Activated T-helper 1 cell treated with Interleukin-2 at 50 U/mL for 16 hours (primary cell): ENCODE data around the gene HOXD9.

ENCODE experiments used
- DNase-seq: peaks from one replicate; pipeline ENCODE4 v3.0.0-alpha.2; 2020; ENCODE audit warnings: low read depth

The HOXD9 gene

DNA sequence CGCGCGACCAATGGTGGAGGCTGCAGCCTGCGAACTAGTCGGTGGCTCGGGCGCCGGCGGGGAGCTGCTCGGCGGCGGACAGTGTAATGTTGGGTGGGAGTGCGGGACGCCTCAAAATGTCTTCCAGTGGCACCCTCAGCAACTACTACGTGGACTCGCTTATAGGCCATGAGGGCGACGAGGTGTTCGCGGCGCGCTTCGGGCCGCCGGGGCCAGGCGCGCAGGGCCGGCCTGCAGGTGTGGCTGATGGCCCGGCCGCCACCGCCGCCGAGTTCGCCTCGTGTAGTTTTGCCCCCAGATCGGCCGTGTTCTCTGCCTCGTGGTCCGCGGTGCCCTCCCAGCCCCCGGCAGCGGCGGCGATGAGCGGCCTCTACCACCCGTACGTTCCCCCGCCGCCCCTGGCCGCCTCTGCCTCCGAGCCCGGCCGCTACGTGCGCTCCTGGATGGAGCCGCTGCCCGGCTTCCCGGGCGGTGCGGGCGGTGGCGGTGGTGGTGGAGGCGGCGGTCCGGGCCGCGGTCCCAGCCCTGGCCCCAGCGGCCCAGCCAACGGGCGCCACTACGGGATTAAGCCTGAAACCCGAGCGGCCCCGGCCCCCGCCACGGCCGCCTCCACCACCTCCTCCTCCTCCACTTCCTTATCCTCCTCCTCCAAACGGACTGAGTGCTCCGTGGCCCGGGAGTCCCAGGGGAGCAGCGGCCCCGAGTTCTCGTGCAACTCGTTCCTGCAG, at the start of gene HOXD9:
Gene HOXD9, plus strand, starts transcription at position 37 of the 728 bp plus-strand sequence. Its CDS starts 50 bp downstream, at position 87.
- DNase-seq: no peak

DNA sequence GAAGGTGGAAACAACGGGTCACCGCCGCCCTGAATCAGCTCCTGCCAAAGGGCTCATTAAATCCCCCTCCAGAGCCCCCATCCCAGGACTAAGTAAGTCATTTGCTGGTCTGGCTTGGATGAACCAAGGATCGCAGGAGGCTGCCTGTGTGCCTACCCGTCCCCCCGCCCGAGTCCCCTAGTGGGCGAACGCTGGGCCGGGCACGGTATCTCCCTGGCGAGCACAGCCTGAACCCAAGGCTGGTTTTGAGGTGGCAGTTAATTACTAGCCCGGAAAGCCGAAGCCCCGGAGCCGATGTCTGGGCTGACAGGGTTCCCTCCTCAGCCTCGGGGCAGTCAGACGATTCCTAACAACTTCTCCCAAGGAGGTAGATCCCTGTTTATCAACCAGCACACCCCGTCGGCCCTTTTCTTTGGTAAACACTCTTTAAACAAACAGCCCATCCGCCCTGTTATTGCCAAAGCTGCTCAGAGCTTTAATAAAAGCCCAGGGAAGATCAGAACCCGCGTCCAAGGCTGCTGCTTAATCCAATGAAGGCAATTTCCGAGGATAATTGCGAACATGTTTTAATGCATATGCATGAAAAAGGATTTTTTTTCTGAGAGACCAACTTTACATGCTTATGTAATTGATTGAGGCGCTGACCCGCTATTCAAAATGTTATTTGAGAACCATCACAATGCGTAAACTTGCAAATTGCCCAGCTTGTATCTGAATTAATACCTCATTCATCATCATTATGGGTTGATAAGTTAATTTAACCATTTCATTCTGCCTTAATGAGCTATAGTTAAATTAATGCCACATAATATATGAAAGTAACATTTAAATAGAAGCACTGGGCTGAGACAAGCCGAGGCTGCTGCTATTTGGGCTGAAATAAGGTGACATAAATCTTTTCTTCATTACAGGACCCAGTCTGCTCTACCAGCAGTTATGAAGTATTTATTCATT, 49.3 kb upstream of the HOXD9 start:
- DNase-seq: no peak

DNA sequence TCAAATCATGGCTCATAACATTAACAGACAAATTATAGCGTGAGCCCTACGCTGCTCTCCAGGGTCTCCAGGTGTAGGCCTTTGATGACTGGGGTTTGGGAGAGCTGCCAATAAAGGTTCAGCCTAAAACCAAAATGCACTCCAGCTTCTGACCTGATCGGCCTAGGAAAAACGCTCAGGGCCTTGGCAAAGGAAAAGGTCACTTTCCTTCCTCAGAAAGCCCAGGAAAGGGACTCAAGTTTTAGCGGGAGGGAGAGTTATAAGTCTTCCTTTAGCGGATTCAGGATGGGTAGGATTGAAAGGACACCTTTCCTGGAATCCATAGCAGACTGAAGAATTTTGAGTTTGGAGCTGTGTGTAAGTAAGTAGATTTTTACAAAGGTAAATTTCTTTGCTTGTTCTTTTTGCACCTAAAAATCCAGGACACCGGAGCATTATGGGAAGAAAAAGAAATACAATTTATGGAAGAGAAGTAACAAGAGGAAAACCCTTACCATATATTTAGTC, 47.5 kb upstream of the HOXD9 start:
- DNase-seq: no peak

DNA sequence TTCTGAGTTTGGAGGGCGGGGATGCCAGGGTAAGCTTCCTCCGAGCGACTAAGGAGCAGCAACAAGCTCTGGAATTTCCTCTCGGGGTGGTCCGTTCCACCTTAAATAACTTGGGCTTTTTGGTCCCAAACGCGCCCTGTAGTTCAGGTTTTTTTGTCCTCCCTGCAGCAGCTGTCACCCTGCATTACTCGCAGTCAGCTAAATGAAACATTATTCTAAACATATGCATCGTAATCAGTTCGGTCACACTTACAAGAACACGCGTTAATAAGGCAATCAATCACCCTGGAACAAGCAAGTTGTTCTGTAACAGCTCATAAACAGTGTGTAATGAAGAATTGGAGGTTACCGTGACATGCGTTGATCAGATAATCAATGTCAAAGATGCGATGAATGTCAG, 47.0 kb upstream of the HOXD9 start:
- no peak for DNase-seq

DNA sequence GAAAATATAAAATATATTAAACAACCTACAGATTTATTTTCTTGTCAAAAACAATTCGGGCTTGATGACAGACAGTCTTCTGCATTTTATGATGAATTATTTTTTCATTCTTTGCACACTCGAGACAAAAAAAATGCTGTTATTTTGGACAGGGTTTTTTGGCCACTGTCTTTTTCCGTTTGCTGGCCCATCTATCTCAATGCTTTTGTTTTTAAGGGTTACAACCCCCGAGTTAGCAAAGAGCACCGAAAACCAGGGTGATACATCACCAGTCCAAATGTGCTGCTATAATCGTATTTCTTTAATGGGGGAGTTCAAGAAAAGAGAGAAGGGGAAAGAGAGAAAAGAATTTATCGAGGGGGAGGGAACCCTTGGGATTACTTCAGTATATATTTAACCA, 46.5 kb upstream of the HOXD9 start:
- no peak for DNase-seq

DNA sequence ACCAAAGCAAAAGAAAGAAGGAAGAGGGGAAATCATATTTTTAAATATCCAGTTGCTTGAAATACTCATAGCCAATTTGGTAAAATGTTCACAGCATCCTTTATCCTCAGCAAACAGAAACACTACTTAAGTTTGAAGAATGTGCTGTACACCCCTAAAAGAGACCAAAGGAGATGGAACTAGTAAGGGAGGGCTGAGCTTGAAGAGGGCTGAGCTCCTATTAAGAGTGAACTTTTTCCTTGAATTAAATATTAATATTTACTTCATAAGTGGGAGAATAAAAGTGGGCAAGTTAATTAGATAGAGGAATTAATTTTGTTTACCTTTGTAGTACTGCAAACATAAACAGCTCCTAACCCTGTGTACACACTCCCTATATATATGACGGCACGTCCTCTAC, 45.7 kb upstream of the HOXD9 start:
- no peak for DNase-seq

DNA sequence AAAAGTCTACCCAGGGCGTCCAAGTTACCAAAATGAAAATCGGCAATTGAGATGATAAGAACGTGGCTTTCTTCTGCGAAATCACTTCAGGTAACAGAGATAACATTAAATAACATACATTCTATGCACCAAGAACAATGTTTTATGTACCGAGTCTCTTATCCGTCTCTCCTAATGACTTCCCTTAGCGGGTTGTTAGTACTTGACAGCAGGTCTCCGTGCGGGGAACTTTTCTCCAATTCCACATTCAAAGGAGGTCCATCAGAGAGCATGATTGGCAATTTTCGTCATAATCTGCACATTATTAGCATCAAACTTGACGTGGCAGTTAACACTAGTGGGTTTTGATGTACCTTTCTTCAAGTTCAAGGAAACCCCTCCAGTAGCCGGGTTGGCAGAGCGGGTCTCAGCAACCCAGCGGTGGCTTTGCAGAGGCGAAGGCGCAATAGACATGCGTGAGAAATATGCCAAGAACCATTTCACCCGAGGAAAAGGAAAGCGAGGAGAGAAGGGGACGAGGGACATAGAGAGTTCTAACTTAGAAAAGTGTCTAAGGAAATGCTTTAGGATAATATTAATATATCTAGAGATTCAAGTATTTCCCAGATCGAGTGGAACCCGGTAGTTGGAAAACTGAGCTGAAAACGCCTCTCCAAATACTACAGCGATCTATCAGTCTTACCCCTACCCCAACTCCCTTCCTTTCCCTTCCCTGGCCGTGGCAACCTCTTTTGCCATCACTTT, 43.8 kb upstream of the HOXD9 start:
- no peak for DNase-seq

DNA sequence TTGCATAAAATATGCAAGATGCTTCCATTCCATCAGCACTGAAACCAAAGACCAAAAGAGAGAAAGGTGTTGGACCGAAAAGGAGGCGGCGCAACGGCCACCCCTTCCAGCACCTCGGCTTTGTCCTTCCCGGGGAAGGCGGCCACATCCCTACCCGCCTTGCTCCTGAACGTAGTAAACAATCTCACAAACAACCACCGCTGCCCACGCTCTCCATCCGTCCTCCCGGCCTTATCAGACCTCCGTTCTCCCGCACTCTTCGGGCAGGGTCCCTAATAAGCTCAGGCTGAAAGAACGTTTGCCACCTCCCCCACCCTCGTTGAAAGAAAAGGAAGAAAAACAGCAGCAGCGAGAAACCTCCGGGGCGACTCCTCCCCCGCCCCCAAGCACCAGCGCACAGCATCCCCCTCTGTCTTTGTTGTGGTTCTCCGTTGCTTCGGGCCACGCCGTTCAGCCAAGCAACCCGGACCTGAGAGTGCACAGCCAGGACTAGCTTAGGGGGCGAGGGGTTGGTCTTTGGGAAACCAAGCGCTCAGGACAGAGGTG, 43.2 kb upstream of the HOXD9 start:
- DNase-seq: no peak

DNA sequence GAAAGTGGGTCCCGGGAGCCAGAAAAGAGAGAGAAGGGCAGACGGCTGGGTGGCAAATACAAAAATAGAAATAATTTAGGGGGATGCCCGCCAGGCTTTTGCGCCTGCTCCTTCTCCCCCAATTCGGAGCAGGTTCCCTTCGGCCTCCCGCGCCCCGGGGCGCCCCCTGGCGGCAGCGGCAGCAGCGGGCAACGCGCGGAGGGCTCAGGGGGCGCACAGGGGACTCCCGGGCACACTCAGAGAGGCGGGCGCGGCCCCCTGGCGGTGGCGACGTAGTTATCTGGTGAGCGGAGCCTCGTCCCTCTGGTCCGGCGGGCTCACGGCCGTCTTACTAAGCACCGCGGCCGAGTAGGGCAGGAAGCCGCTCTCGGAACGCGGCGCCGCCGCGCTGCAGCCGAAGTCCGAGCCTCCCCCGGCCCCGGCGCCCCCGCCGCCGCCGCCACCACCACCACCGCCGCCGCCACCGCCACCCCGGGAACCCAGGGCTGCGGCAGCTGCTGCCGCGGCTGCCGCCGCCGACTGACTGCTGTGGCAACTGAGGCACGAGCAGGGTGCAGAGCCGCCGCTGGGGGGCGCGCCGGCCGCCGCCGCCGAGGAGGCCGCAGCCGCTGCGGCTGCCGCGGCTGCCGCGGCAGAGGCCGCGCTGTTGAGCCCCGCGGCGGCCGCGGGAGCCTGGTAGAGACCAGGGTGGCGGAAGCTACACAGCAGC, 42.5 kb upstream of the HOXD9 start:
- no peak for DNase-seq

DNA sequence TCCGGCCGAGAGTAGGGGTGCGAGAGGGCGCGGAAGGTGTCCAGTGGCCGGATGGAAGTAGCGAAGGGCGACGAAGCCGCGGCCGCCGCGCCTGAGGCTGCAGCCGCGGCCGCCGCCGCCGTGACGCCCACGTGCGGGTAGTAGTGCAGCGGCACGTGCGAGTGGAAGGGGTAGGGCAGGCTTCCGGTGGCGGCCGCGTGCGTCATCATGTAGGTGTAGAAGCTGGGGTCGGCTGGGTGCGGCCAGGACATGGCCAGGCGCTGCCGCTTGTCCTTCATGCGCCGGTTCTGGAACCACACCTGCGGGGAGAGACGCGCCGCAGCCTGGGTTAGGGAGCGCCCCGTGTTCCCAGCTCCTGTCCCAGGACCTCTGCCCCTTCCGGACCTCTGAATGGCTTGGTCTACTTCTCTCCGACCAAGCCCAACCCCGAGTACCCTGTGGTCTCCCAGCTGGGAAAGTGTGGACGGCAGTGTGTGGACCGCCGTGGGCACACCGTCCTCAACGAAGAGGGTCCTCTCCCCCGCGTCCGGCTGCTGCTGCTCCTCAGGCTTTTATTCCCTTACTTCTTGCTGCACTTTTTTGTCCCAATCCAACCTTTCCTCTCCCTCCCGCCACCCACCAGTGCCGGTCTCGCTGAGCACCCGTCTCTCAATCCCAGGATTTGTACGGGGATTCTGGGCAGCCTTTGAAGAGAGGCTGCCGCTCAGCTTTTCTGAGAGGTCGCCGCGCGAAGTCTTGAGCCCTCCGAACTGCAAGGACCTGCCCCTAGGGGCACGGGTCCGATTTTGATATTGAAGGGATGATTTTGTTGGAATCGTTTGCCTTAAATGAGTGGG, 41.8 kb upstream of the HOXD9 start:
- no peak for DNase-seq

DNA sequence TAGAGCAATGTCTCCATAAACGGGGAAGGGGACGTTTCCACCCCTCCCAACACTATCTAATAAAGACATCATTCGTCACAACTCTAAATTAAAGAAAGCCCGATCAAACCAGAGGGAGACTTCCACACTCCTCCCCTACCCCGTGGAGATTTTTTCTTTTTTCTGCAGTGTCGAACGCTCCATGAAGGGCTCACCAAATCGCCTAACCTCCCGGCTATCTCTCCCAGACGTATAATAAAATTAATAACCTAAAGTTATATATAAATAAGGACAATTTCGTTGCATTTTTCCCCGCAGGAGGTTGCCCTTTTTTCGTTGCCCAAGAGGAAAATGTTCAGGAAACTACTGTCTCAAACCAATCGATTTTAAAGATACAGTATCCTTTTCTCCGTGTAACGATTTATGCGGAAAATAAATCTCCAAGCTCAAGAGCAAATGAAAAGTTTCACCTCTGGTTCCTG, 41.1 kb upstream of the HOXD9 start:
- no peak for DNase-seq

DNA sequence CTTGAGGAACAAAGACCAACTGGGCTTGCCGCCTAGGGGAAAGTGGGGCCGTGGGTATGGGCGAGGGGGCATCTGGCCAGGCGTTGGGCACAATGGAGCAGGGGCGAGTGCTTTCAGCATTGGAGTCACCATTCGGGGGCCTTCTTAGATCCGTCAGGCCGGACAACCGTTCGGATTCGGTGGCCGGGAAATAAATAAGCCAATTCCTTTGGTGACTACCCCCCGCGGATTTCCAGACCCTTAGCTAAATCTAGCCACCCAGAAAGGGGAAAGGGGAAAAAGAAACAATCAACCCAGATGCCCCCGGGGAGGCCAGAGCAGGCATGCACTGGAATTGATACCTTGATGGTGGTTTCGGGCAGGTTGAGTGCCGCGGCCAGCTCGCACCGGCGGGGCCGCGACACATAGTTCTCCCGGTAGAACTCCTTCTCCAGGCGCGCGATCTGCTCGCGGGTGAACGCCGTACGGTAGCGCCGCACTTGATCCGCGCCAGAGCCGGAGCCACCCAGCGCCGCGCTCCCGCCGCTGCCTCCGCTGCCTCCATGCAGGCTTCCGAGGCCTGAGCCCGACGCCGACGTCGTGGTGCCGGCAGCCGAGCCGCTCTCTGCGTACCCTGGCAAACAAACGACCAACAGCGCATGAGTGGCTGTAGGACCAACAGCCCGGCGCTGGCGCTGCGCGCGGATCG, 40.5 kb upstream of the HOXD9 start:
- DNase-seq: no peak

DNA sequence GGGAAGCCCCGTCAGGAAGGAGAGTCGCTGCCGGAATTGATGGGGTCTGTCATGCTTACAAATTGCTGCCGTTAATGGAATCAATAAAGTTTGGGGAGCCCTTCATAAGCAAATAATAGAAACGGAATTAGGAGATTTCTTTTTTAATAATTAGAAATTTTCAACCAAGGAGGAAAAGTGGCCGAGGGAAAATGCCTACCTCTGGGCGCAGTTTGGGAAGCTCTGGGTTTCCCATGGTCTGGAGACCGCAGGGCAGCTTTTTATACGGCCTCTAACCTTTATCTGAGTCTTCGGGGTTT, 40.0 kb upstream of the HOXD9 start:
- DNase-seq: no peak

DNA sequence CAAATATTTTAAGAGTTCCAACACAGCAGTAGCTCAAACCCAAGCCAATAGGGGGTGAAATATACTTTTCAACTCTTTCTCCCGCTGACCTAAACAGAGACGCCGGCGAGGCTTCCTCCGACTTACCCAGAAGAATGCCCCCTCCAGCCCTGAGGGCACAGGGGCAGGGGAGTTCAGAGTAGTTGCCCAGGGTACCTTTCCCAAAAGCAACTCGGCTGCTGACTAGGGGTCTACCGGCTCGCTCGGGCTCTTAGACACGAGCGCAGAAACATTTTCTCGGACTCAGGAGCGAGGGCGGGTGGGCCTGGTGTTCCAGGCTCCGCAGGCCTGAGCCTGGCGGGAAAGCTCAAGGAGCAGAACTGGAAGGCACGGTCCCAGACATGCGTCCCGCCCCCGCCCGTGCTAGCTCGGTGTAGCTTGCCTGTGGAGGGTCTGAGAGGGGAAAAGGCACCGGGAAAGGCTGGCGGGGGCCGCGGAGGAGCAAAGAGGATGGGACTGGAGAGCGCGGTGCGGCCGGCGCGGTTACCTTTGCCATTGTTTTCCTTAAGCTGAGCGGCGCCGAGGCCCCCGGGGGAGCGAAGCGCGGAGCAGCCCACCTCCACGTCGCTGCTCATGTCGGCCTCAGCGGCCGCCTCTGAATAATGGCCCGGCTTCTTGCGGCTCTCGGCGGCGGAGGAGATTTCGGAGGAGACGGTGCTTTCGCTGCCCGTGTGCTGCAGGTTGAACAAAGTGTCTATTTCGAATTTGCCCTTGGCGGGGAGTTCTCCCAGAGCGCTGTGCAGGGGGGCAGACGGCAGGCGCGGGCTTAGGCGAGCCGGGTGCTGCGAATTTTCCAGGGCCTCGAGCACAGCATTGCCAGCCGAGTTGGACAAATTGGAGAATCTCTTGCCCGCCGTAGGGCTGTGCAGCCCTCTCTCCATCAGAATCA, 39.4 kb upstream of the HOXD9 start:
- no peak for DNase-seq

DNA sequence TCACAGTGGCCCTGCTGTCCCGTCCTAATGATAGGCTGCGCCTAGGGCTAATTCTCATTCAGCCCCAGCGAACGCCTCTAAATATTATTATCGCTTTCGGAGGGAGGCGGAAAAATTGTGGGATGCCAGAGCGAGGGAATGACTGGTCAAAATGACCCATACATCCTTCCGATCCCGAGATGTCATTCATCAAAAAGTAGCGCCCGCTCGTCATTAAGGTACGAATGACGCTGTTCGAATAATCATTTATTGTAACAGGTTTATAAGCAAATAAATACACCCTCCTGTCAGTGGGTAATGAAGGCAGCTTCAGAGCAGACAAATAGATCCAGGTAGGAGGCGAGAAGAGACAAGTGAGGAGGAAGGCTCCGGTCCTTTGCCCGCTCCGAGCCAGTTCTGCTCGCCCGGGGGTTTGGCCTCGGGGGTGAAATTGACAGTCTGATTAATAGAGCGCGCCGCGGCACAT, 38.7 kb upstream of the HOXD9 start, which contains the start of gene EVX2:
Gene EVX2, minus strand, starts transcription at position 167 of the 466 bp plus-strand sequence. CDS start 186 bp downstream, outside the sequence.
- no peak for DNase-seq

DNA sequence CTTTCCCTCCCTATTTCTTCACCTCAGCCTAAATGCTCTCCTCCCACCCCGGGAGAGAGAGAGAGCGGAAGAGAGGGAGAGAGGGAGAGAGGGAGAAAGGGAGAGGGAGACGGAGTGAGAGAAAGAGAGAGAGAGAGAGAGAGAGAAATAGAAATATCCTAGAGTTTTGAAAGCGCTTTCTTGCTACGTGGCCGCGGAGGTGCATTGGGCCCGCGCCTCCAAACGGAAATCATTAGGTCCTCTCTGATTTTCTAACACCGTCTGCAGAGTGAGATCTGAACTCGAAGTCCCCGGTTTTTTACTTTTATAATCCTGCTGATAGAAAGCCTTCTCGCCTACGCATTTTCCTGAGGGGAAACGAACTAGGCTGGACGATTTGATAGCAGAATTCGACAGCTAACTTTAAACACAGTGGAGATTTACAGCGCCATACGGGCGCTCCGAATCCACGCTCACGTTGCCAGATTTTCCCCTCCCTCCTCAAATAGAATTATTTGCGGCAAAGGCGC, 37.9 kb upstream of the HOXD9 start:
- DNase-seq: no peak

DNA sequence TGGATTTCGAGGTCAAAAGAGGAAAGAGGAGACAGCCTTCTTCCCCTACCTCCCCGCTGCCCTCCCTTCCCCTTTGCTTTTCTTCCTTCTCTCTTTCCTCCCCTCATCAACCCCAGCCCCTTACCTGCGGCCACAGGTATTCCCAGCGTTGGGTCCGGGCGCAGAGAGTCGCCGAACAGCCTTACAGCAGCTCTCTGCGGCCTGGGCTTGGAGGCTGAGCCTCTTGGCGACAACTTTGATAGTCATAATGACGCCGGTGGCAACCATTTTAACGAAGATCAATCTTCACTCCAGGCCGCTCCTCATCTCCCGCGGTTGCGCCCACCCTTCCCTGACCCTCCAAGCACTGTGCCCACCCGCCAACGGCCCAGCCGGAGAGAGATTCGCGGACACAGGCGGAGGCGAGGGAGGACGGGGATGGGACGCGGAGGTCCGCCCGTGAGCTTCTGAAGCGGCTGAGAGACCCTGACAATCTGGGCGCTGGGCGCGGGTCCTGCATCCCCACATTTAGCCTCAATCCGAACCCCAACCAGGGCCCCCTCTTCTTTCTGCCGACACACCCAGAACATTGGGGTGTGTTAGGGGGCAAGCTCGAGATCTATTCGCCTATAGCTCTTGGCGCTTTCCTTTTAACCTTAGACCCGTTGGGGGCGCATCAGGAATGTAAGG, 37.3 kb upstream of the HOXD9 start:
- no peak for DNase-seq
